Kidney epithelial cell (primary cell): ENCODE data around the gene P3H2. TPM values are rescaled to one million over a fixed set of nuclear protein-coding genes. Genes with fewer than 3 reads are reported as not detected.

Experiments
- DNase-seq: peaks from one replicate; pipeline ENCODE4 v3.0.0-alpha.2; 2010; ENCODE audit warnings: low read depth
- H3K27me3 ChIP-seq: 2 replicates; pipeline ENCODE4 v1.6.0; 2011; ENCODE audit warnings: low read length; ENCODE audit not compliant: control insufficient read depth, insufficient read depth
- H3K36me3 ChIP-seq: 2 replicates; pipeline ENCODE4 v1.5.1; 2011; ENCODE audit warnings: low read length; ENCODE audit not compliant: control insufficient read depth, insufficient read depth
- H3K4me3 ChIP-seq: 2 replicates; pipeline ENCODE4 v1.5.1; 2011; ENCODE audit warnings: low read depth, mild to moderate bottlenecking, control low read depth, low read length
- CTCF ChIP-seq: IDR thresholded peaks from 2 replicates; pipeline ENCODE4 v1.5.1; 2011; ENCODE audit warnings: mild to moderate bottlenecking, moderate library complexity, low read length, control low read depth, inconsistent platforms; ENCODE audit not compliant: insufficient read depth, poor library complexity, severe bottlenecking
- total RNA-seq: library from RNA; depleted of rRNA; stranded (reverse); fragments of >200 nt; gene quantifications from 2 replicates; pipeline ENCODE4 v1.2.3, GENCODE V29; 2015

Gene P3H2
- total RNA-seq, 1 donor from 2014 or later, result 27.8 TPM

GRCh38 chr3:190004656-190005055 lies 116.0 kb downstream of the P3H2 start:
- TF ChIP-seq CTCF, result no peak
- H3K36me3 ChIP-seq, result no peaks in the 10 kb centered on the region
- H3K4me3 ChIP-seq, result no peak overlapping the region
- no peak for DNase-seq
- no peaks in the 10 kb centered on the region for H3K27me3 ChIP-seq

GRCh38 chr3:190003681-190004123 lies 117.0 kb downstream of the P3H2 start:
- TF ChIP-seq CTCF, result no peak
- no peaks in the 10 kb centered on the region for H3K36me3 ChIP-seq

DNA sequence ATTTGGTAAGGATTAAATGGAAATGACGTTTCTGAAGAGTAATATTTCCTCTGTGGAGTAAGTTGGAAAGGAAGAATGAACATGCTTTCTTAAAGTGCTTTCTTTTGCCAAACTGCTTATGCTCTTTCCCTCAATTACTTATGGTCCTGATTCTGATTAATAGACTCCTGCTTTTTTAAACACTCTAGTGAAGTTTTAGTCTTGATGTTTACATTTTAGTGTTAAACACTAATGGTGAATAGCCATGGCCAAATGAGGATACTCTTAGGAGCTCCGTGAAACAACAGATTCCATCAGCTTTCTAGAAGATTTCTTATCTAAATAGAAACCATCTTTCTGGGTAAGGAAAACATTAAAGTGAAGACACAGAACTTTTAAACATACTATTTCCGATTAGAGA lies 117.6 kb downstream of the P3H2 start:
- DNase-seq, result no peak
- no peaks in the 10 kb centered on the region for H3K27me3 ChIP-seq
- no peaks in the 10 kb centered on the region for H3K36me3 ChIP-seq
- TF ChIP-seq CTCF, result no peak
- no peak overlapping the region for H3K4me3 ChIP-seq

More at GRCh38 chr3:190003681-190004123, 117.0 kb downstream of the P3H2 start:
- no peak overlapping the region for H3K4me3 ChIP-seq
- DNase-seq, result peak; percentile 35
- no peaks in the 10 kb centered on the region for H3K27me3 ChIP-seq

DNA sequence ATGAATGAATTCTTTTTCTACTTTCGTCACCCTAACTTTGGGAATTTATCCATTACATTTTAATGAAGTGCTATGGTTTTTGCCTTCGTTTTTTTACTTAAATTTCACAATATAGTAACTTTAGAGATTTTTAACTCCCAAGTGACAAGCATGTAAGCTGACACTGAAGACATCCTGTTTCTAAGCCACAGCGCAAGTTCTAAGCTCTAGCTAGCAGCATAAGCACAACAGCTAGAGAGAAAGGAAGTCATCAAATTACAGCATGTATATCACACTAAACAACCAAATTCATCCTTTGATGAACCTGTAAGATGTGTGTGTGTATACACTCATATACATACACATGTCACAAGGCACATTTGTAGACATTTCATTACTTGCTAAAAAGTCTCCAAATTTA lies 119.3 kb downstream of the P3H2 start:
- no peak for TF ChIP-seq CTCF
- no peaks in the 10 kb centered on the region for H3K36me3 ChIP-seq
- H3K4me3 ChIP-seq, result no peak overlapping the region
- DNase-seq, result no peak
- H3K27me3 ChIP-seq, result no peaks in the 10 kb centered on the region

DNA sequence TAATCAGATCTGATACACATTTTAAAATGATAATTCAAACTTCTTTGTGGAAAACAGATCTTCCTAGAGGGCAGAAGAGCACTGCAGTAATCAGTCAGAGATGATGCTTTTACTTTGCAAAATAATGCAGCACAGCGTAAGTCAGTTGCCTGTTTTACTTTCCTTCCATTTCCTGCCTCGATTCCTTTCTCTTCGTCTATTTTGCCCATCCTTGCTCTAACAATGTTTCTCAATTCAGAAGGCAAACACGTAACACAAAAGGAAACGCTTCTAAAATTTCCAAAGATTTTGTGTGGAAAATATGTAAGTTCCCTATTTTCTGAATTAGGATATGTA lies 119.9 kb downstream of the P3H2 start:
- H3K4me3 ChIP-seq, result no peak overlapping the region

More for the DNA sequence above, 119.9 kb downstream of the P3H2 start:
- no peaks in the 10 kb centered on the region for H3K36me3 ChIP-seq
- TF ChIP-seq CTCF, result no peak
- no peak for DNase-seq
- H3K27me3 ChIP-seq, result no peaks in the 10 kb centered on the region
